Posterior vena cava (tissue), 2 donors: Measurements from ENCODE around the gene AFP. TPM values are rescaled to one million over a fixed set of nuclear protein-coding genes. Genes with fewer than 3 reads are reported as not detected.

ENCODE experiments used
- DNase-seq: peaks from one replicate; pipeline ENCODE4 v3.0.0-alpha.2; 2020; ENCODE audit warnings: low spot score
- intact Hi-C, 2 donors: fragments of 100-400 bp; cut with DNase I; formaldehyde crosslinking; loops; one replicate each; pipeline versions ENCODE4 v1.14.1 to v1.14.2; 2022 to 2023
- total RNA-seq, 2 donors: library from RNA; stranded (reverse); fragmentation: NEBNext Ultra II Directional; extraction: Animal tissue kit (Norgen Biotek cat#: 25700); gene quantifications; one replicate each; pipeline ENCODE4 v1.2.1, GENCODE V29; 2021
- donor health status: DM: yes; HTN: yes; CAD: no.
- donor health status: DM: yes; HTN: yes; CAD: no.

Gene AFP
- total RNA-seq, 2 donors from 2014 or later = not detected

- intact Hi-C loops = no loop called here
These were observed 17.1 kb downstream of the AFP start for GRCh38 chr4:73452953-73453700.

DNA sequence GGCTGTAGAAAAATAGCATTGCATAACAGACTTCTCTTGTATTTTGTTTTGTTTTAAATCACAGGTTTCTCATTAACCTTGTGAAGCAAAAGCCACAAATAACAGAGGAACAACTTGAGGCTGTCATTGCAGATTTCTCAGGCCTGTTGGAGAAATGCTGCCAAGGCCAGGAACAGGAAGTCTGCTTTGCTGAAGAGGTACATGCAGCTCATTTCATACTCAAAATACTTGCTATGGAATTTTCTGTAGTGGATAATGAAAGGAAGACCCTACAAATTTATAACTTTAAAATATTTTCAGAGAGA, 17.6 kb downstream of the AFP start:
- no peak for DNase-seq
- intact Hi-C loops = no loop called here

More at GRCh38 chr4:73452953-73453700, 17.1 kb downstream of the AFP start:
- DNase-seq = no peak

- intact Hi-C loops = no loop called here
- no peak for DNase-seq
These were observed 18.9 kb downstream of the AFP start for GRCh38 chr4:73454920-73455319.

- DNase-seq = no peak
- intact Hi-C loops = no loop called here
These were observed 20.4 kb downstream of the AFP start for GRCh38 chr4:73456177-73457022.

- DNase-seq = no peak
- intact Hi-C loops = no loop called here
These were observed 22.4 kb downstream of the AFP start for GRCh38 chr4:73458184-73459047.

DNA sequence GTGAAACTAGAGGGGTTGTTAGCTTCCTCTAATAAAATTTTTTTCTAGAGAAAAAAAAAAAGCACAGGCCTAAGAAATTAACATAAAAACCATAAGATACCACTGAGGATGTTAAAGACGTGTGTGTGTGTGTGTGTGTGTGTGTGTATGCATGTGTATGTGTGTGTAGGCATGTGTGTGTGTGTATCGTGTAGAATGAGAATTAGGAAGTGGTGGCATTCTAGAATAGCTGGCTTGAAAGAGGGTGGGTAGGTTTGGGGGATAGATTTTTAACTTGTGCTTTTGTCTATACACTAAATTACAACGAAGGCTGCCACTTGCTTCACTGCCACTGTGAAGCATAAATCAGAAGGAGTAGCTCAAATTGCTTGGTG, 23.0 kb downstream of the AFP start:
- no peak for DNase-seq
- intact Hi-C loops = no loop called here

DNA sequence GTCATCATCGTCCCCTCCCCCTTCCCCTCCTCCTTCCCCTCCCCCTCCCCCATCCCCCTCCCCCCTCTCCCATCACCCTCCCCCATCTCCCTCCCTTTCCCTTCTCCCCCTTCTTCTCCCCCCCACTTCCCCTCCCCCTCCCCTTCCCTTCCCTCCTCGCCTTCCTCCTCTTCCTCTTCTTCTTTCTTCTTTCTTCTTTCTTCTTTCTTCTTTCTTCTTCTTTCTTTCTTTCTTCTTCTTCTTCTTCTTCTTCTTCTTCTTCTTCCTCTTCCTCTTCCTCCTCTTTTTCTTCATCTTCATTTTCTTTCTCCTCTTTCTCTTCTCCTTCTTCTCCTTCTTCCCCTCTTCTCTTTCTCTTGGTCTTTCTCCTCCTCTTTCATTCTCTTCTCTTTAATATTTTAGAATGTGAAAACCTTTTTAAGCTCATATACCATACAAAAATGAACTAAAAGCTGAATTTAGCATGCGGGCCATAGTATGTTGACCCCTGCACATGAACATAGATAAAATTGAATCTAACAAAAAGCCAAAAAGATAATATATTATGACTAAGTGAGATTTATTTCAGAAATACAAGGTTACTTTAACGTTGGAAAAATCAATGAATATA, 25.0 kb downstream of the AFP start:
- no peak for DNase-seq
- intact Hi-C loops = no loop called here

GRCh38 chr4:73468170-73468569, 32.1 kb downstream of the AFP start:
- no peak for DNase-seq
- intact Hi-C loops = no loop called here

DNA sequence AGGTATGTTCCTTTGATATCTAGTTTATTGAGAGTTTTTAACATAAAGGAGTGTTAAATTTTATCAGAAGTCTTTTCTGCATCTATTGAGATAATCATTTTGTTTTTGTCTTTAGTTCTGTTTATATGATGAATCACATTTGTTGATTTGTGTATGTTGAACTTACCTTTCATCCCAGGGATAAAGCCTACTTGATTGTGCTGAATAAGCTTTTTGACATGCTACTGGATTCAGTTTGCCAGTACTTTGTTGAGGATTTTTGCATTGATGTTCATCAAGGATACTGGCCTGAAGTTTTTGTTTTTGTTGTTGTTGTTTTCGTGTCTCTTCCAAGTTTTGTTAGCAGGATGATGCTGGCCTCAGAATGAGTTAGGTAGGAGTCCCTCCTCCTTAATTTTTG, 34.7 kb downstream of the AFP start:
- DNase-seq = no peak
- intact Hi-C loops = no loop called here

DNA sequence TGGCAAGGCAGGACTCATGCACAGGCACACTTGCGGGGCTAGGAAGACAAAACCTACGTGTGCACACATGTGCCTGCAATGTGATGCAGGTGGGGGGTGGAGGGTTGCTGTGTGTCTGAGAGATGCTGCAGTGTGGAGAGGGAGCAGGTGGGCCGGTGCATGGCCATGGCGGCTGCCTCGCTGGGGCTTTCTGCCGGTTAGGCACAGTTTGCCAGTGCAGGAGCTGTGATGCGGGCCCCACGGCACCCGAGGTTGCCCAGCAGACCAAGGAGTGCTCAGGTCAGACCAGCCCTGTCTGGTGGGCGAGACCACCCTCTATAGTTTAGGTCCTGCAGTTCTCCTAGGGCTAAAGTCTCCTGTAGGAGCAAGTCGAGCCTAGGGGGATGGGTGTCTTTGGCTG, 41.2 kb downstream of the AFP start:
- no peak for DNase-seq
- intact Hi-C loops = no loop called here

- DNase-seq = no peak
- intact Hi-C loops = no loop called here
These were observed 43.3 kb downstream of the AFP start for GRCh38 chr4:73479323-73479722.

- no peak for DNase-seq
- intact Hi-C loops = no loop called here
These were observed 45.3 kb downstream of the AFP start, which contains the start of gene AFM for GRCh38 chr4:73481358-73481757. Gene AFM (plus strand): TSS chr4:73481745. CDS start chr4:73481776, 31 bp downstream.

- intact Hi-C loops = no loop called here
These were observed 49.1 kb downstream of the AFP start for GRCh38 chr4:73485085-73485484.

DNA sequence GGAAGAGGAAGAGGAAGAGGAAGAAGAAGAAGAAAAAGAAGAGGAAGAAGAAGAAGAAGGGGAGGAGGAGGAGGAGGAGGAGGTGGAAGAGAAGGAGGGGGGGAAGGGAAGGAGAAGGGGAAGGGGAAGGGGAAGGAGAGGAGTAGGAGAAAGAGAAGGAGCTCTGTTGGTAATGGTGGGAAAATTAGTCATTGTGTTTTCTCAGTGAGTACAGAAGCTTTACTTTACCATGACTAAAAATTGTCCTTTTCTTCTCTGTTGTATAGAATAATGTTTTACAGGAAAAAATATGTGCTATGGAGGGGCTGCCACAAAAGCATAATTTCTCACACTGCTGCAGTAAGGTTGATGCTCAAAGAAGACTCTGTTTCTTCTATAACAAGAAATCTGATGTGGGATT, 49.6 kb downstream of the AFP start:
- DNase-seq = no peak
- intact Hi-C loops = no loop called here

More at GRCh38 chr4:73485085-73485484, 49.1 kb downstream of the AFP start:
- DNase-seq = no peak

- intact Hi-C loops = no loop called here
- no peak for DNase-seq
These were observed 50.5 kb downstream of the AFP start for GRCh38 chr4:73486497-73486896.

- intact Hi-C loops = no loop called here
- DNase-seq = no peak
These were observed 51.2 kb downstream of the AFP start for GRCh38 chr4:73487233-73487632.

GRCh38 chr4:73499996-73500765, 64.2 kb downstream of the AFP start:
- DNase-seq = no peak
- intact Hi-C loops = no loop called here

GRCh38 chr4:73501664-73502265, 65.7 kb downstream of the AFP start:
- intact Hi-C loops = no loop called here
- no peak for DNase-seq
